GM03348 (cell line): ENCODE data around the gene RAP2B.

Experiments
- DNase-seq: peaks from one replicate; pipeline ENCODE4 v3.0.0; 2012; ENCODE audit warnings: low spot score

RAP2B gene

GRCh38 chr3:153160451-153161137, 1.4 kb upstream of the RAP2B start:
- DNase-seq = peak; percentile 82

DNA sequence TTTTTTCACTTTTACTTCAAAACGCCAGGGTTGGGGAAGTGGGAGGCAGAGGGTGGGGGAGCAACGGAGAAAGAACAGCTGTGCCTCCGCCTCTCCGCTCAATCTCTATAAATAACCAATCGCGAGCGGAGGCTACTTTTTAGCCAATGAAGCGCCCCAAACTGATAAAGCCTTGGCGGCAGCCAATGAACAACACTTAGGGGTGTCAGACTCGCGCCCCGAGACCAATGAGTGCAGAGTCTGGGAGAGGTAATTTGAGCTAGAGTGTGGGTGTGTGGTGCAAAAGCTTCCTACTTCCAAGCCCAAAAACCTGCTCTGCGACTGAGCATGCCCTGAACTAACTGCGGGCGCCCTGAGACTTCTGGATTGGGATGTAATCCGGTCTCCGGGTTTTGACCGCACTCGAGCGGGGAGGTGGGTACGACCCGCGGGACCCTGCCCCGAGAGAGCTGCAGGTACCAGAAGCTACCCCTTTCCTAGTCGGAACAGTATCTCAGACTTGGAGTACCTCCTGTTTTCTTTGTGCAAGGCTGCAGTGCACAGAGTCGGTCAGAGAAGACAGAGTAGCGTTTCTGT, 800 bp upstream of the RAP2B start:
- peak; percentile 96 for DNase-seq

DNA sequence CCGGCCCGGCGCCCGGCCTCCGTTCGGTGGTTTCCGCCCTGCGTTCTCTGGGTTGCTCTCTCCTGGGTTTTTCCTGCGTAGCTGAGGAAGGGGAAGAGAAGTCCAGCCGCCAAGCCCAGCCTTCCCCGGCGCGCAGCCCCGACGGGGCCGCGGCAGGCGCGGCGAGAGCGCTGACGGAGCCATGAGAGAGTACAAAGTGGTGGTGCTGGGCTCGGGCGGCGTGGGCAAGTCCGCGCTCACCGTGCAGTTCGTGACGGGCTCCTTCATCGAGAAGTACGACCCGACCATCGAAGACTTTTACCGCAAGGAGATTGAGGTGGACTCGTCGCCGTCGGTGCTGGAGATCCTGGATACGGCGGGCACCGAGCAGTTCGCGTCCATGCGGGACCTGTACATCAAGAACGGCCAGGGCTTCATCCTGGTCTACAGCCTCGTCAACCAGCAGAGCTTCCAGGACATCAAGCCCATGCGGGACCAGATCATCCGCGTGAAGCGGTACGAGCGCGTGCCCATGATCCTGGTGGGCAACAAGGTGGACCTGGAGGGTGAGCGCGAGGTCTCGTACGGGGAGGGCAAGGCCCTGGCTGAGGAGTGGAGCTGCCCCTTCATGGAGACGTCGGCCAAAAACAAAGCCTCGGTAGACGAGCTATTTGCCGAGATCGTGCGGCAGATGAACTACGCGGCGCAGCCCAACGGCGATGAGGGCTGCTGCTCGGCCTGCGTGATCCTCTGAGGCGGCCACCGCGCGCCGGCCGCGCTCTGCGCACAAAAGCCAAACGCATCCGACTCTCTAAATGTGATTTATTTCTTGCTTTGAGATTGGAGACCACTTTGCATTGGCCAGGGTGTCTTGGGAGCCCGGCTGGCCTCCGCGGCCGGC, 727 bp downstream of the RAP2B start:
- DNase-seq = peak; percentile 60

DNA sequence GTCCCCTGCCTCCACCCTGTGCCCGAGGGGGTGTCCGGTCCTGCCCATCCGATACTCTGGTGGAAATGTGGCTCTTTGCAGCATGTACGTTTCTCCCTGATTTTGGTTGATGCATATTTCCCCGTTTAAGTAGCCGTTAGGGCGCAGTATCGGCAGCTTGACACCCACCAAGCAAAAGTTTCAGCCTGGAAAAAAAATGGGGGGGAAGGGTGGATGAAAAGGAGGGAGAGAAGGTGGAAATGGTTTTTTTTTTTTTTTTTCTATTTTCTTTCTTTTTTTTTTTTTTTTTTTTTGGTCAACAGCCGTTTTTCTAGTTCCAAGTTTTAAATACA, 1.3 kb downstream of the RAP2B start:
- DNase-seq = peak; percentile 44

DNA sequence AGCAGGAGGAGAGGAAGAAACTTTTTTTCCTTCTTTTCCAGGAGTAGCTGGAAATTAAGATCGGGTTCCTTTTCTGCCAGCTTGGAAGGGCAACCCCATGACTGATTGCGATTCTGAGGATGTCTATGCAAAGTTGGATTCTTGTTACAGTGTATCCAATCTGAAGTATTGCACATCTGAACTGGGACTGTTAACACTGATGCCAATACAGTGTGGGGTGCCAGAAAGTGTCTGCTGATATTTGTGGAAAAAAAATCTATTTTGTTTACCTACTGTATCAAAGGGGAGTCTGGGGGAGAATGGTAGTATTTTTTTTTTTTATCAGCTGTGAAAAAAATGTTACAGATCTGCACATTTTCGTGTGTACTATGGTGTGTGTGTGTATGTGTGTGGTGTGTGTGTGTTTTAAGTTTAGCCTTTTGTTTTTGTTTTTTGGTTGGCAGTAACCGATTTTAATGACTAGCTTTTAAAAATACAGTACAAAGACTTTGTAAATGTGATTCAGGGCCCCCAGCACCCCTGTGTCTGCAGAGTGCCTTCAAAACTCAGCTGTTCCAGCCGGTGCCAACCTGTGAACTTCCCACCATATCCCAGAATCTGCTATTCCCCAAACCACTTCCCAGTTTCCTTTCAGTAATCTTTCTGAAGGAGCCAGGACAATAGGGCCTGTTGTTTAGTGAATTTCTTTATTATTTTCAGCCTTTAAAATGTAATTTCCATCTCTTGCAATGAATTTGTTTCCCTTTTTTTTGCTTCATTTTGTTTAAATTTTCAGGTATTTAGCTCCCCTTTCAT, 1.9 kb downstream of the RAP2B start:
- no peak for DNase-seq

DNA sequence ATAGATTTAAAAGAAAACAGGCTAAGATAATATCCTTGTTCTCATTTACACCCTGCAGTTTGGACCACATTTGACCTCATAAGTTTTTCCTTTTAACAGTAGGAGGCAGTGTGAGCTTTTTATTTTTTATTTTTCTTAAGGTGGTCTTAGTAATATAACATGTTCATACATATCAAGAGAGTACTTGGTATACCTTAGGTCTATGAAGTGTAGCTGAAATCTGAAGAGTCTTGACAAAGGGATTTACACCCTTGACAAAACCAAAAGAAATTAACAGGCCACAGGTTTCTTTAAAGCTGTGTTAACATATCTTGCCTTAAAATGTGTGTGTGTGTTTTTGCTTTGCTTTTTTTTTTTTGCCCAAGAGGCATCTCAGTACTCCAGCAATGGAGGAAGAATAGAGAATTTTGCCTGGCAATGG, 3.2 kb downstream of the RAP2B start:
- DNase-seq = no peak

- no peak for DNase-seq
Measured at GRCh38 chr3:153166206-153166605, 4.2 kb downstream of the RAP2B start.

- DNase-seq = no peak
Measured at GRCh38 chr3:153166796-153167195, 4.8 kb downstream of the RAP2B start.

DNA sequence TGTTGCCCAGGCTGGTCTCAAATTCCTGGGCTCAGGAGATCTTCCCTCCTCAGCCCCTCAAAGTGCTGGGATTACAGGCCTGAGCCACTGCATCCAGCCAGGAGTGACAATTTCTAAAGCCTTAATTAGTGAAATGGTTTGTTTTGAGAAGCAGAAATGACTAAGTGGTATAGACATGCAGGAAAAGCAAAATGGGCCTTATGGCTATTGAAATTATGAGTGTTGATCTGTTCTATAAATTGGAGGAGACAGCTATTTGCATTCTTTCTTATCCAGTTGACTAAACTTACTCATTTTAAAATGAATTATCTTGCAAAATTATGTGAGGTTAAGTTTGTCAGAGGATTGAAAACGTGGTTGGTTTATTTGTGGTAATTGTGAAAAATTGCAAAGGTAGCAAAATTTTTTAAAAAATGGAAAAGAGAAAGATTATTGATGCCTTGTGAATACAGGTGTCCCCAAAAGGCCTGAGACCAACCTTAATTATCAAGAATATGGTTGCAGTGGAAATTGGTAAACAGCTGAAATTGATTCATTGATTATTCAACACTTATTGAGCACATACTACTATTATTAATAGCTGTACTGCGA, 7.9 kb downstream of the RAP2B start:
- DNase-seq = no peak

DNA sequence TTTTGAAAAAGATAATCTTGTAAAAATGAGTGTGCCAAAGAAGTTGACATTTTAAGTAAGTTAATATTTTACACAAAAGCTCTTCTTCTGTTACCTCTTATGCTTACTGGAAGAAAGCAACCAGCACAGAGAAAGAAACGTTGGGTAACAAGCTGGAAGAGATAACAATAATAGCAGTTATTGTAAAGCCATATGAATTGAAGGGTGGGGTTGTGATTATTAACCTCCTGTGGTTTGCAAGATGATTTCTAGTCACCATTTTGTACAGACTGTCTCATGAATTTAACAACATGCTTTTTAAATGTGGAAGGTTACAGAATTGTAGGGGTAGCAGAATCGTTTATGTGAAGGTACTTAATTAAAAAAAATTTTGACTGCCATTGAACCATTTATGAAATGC, 9.2 kb downstream of the RAP2B start:
- DNase-seq = no peak

DNA sequence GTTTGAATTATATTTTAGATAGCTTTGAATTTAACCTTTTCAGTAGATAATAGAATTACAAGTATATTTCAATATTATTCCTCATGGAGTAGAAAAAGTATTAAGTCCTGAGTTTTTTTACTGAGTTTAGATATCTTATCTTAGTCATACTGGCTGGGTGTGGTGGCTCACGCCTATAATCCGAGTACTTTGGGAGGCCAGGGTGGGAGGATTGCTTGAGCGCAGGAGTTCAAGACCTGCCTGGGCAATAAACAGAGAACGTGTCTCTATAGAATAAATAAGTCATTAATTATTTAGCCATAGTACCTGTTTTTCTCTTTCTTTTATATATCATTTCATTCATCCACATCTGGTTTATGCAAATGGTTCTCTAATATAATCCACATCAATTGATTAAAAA, 9.9 kb downstream of the RAP2B start:
- DNase-seq = no peak

- no peak for DNase-seq
Measured at GRCh38 chr3:153172796-153173757, 11.1 kb downstream of the RAP2B start.

DNA sequence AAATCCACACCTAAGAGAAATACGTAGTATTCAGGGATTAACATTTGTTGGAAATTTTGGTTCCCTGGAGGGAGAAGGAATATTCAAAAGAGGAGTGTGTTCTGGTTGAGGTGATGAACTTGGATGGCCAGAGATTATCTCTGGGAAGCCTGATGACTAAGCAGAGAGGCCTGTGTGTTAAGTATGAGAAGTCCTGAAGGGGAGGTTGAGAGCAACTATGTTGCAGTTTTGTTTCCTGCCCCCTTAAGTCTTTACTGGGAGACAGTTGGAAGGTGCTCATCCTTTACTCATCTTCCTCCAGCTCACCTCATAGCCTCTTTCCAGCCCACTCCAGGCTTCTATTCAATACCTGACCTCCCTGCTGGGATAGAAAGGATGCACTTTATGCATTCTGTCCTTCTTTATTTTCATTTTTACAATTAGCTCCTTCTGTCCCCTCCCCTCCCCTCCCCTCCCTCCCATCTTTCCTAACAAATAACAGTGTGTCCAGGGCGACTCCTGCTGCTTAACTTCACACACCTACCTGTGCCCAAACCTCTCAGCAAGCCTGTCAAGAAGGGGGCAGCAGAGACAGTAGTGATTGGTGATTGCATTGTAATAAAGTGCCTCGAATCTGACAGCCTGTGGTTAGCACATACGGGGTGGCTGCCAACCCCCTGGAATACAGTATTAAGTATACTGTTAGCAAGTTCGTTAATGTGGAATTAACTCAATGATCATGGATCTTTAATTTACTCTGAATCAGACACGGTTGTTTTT, 11.9 kb downstream of the RAP2B start:
- peak; percentile 53 for DNase-seq

DNA sequence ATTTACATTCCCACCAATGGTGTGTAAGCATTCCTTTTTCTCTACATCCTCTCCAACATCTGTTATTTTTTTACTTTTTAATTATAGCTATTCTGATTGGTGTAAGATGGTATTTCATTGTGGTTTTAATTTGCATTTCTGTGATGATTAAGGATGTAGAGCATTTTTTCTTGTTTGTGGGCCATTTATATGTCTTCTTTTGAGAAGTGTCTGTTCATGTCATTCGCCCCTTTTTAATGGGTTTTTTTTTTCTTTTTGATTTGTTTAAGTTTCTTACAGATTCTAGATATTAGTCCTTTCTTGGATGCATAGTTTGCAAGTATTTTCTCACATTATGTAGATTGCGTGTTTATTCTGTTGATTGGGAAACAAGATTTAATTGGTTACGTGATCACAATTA, 14.2 kb downstream of the RAP2B start:
- DNase-seq = no peak

DNA sequence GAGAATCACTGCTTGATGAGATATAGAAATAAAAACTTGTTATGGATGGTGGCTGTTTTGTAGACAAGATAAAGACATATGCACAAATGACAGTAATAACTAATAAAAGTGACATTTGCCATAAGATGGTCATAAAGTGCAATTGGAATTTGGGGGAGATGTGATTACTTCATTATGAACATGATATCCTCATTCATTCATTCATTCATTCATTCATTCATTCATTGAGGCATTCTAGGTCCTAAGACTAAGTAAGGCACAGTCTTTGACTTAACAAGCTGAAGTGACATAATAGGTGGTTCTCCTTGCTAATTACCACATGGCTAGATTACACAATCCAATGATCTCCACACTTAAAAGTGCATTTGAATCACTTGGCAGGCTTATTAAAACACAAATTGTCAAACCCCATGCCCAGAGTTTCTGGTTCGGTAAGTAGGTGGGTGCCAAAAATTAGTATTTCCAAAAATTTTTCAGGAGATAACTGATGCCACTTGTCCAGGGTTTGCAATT, 18.9 kb downstream of the RAP2B start:
- no peak for DNase-seq

DNA sequence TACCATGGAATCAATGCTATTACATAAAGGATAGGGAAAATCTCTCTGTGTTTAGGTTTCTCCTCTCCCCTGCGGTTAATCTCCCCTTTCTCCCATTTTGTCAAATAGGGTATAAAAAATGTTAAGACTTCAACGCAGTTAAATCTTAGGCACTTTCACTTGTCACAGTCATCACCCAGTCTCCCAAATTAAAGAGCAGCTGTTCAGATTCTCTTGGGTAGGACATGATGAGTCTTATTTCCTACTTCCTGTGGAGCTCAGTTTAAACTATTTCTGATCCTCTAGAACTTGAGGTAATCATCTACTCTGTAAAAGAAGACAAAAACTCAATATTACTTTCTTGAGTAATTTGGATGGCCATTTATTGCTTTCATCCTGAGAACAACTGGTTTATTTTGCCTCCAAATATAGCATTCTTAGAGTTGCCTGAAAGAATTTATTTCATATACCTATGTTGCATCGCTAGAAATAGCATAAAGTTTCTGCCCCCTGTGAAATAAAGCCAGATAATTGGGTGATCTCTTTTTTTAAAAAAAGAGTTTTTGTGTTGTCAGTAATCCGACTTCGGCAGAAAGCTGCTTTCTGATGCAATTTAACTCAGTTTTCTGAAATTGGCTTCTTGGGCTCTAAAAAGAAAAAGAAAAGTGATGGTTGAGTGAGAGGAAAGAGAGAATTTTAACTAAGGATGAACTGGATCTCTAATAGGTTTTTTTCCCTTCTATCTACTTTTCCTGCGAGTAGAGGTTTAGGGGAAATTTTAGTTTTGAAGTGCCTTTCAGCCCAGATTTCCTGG, 20.7 kb downstream of the RAP2B start:
- no peak for DNase-seq

DNA sequence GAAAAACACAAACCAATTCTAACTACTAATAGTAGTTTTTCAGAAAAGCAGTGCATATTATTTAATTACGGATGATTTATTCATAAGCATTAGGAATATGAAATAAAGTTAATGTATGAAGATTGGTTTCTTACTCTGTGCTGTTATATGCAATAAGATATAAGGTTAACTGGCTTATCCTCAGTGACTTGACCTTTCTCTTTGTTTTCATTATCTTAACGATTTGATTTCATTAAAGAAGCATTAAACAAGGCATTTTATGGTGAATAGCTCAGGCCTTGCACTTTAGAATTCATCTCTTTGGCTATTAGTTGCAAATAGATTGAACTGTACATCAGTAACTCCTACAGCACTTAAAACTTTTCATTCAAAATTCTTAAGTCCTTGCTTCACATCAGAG, 28.9 kb downstream of the RAP2B start:
- no peak for DNase-seq

GRCh38 chr3:153192327-153192726, 30.3 kb downstream of the RAP2B start:
- no peak for DNase-seq
